ENCODE measurements around the gene IWS1. TPM values are rescaled to one million over a fixed set of nuclear protein-coding genes. Genes with fewer than 3 reads are reported as not detected.

IWS1 gene
- total RNA-seq, 4 donors from 2014 or later = 29.0 to 46.7 (median 31.0) TPM

DNA sequence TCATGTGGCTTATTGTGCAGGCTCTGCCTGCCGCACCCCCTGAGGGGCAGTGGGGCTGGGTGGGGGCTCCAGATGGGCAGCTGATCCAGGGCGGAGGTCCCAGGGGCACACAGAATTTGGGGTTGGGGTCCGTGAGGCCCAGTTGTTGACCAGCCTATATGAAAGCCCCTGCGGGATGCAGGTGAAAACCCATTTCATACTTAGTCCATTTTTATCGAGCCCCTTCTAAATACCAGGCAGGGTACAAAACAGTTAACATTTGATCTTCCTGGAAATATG lies 39.8 kb upstream of the IWS1 start:
- ATAC-seq (ENCODE audit: low FRiP score) (no peak), DNase-seq (ENCODE audit: low spot score) (no peak)
- TF ChIP-seq, protein P1, sequence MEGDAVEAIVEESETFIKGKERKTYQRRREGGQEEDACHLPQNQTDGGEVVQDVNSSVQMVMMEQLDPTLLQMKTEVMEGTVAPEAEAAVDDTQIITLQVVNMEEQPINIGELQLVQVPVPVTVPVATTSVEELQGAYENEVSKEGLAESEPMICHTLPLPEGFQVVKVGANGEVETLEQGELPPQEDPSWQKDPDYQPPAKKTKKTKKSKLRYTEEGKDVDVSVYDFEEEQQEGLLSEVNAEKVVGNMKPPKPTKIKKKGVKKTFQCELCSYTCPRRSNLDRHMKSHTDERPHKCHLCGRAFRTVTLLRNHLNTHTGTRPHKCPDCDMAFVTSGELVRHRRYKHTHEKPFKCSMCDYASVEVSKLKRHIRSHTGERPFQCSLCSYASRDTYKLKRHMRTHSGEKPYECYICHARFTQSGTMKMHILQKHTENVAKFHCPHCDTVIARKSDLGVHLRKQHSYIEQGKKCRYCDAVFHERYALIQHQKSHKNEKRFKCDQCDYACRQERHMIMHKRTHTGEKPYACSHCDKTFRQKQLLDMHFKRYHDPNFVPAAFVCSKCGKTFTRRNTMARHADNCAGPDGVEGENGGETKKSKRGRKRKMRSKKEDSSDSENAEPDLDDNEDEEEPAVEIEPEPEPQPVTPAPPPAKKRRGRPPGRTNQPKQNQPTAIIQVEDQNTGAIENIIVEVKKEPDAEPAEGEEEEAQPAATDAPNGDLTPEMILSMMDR (IDR thresholded peaks at IDR 0.05) = no peak

DNA sequence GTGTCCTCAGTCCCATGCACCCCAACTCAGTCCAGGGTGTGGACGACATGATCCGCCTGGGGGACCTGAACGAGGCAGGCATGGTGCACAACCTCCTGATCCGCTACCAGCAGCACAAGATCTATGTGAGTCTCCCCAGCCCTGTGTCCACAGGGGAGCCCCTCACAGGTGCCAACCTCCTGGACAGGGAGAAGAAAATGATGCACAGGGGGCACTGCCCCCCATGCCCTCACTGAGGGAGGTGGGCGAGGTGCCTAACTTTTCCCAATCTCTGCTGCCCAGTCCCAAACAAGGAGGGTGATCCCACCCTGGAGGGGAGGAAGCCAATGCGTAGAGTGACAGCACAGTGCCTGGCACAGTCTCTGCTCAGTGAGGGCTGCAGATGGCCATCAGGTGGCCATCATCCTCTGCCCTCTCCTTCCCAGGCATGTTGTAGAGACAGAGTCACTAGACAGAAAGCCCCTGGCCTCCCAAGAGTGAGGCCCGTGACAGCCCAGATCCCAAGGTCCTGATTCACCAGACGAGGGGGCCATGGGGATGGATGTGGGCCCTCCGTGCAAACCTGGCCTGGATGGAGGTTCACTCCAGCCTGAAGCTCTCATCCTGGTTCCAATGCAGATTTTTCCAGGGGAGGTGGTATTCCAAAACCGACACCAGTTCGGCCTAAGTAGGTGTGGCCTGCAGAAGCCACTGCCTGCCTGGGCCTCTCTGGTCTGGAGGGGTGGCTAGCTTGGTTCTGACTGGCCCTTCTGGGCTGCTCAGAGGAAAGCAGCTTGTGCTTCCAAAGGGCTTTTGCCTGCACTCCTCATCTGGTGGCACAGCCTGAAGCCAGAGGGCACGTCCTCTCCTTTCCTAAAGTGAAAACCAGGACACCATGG lies 39.2 kb upstream of the IWS1 start:
- DNase-seq (ENCODE audit: low spot score) = no peak
- TF ChIP-seq, protein P1 (IDR thresholded peaks at IDR 0.05) = no peak
- ATAC-seq (ENCODE audit: low FRiP score) = no peak

DNA sequence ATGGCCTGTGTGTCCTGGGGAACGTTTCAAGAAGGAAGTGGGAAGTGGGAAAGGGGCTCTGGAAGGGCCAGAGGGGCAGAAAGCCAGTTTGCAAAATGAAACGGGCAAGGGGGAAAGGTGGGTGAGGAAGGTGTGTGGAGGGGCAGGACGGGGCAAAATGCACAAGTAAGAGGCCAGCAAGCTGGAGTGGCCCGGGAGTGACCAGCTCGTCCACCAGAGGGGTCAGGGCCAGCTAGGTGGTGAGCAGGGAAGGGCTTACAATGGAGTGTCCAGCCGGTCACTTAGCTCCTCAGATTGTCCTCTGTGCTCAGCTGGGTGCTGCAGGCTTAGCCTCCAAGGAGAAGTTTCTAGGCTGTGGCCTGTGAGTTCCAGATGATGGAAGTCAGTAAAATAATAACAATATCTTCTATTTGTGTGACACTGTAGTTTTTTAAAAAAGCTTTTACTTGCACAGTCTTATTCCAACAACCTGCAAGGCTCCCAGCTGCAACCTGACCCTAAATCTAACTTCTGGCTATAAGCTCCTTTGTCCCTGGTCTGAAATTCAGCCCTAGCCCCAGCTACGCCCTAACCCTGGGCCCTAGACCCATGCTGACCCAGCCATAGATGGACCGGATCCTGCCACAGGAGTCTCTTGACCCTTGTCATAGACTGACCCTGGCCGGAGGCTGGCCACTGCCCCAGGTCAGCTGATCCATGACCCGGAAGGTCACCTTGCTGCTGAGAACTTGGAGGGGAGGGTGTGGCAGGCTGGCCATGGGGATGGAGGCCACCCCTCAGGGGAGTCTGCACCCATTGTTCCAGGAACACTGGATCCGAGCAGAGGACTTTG lies 38.4 kb upstream of the IWS1 start:
- TF ChIP-seq, protein P1 (IDR thresholded peaks at IDR 0.05) = no peak
- no peak for DNase-seq (ENCODE audit: low spot score)
- ATAC-seq (ENCODE audit: low FRiP score) = no peak

DNA sequence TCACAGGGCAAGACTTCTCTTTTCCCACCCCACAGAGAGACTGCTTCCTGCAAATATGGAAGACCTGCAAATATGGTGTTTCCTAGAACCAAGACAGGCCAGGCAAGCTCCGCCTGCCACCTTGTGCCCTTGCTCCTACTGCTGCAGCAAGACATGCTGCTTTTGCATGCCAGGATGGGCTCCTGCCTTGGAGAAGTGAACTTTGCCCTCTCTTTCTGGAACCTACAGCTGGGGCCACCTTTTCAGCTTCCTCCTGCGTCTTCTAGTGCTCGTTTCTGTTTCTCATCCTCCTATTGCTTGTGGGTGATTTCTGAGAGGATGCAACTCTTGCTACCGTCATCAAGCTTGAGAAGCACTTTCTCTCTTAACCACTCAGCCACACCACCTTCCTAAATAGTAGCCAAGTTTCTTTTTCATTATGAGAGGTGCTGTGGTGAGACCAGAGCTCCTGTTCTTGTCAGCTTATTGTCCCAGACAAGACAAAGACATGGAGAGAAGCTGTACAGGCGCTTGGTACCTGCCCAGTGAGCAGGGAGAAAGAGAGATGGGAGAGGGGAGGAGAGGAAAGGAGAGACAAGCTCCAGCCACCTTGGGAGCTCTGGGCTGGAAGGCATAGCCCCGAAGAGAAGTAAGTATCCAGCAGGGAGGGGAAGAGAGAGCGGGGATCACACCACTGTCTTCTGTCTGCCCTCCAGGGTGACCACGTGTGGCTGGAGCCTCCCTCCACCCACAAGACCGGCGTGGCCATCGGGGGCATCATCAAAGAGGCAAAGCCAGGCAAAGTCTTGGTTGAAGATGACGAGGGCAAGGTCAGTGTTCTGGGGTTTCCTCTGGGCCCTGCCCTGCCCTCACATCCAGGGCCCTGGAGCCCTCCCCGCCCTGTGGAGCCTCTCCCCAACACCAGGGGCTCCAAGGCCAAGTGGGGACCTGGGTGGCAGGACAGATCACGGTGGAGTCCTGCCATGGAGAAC lies 37.5 kb upstream of the IWS1 start:
- DNase-seq (ENCODE audit: low spot score) (no peak), ATAC-seq (ENCODE audit: low FRiP score) (no peak)
- TF ChIP-seq, protein P1 (IDR thresholded peaks at IDR 0.05) = no peak

DNA sequence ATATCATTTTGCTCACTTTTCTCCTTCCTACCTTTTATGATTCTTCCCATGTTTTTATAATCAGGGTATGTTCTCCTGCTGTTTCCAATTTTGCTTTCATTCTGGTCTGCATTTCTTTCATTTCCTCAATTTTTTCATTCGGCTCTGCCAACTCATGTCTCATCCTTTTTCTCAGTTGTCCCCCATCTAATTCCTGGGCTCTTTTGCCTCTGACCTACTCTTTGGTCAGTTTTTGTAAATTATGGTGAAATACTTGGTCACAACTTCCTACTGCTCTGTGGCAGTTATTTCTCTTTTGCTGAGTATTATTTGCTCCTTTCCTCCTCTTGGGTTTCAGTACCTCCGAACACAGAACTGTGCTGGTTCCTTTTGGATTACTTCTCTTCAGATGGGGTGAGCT lies 36.6 kb upstream of the IWS1 start:
- TF ChIP-seq, protein P1 (IDR thresholded peaks at IDR 0.05) = no peak
- ATAC-seq (ENCODE audit: low FRiP score) (no peak), DNase-seq (ENCODE audit: low spot score) (no peak)

DNA sequence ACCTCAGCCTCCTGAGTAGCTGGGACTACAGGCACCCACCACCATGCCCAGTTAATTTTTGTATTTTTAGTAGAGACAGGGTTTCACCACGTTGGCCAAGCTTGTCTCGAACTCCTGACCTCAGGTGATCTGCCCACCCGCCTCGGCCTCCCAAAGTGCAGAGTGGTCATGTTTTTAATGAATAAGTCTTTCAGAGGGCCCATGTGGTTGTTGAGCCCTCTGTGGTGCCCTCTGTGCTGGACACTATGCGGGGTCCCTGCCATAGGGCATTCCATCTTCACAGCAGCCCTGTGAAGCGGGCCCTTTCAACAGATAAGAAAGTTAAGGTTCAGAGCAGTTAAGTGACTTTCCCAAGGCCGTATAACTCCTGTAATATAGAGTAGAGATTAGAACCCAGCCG lies 35.1 kb upstream of the IWS1 start:
- no peak for ATAC-seq (ENCODE audit: low FRiP score)
- TF ChIP-seq, protein P1 (IDR thresholded peaks at IDR 0.05) = no peak
- DNase-seq (ENCODE audit: low spot score) = no peak

Data from omental fat pad (tissue), 4 donors.